ENCODE data around the gene NTNG1.

DNA sequence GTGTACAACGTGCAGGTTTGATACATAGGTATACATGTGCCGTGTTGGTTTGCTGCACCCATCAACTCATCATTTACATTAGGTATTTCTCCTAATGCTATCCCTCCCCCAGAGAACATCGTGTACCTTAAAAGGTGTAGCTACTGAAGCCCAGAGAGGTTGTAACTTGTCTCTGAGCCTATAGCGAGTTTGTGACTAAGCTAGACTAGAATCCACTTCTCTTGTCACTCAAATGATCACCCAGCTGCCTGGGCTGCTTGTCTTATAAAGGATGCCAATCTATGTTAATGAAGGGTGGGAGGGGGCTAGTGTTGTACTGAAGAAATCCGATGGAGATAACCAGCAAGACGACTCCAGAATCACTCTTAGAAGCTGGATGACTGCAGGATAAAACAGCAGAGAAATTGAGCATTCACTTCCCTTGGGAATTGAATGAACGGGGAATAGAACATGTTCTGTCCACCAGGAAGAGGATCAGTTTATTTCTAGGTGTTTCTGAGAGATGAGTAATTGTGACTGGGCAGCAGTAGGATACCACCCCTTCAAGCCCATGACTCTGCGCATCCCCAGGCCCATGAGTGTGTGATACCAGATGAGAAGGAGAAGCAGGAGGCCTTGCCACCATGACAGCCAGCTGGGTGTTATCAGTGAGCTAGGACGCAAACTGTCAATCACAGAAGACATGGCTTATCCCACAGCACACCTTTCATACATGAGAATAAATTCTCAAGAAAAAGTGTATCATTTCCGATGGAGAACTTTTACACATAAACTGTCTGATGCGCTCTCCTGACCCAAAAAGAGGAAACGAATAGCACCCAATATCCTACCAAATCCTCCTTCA lies 390.4 kb downstream of the NTNG1 start:
- TF ChIP-seq, protein P1, sequence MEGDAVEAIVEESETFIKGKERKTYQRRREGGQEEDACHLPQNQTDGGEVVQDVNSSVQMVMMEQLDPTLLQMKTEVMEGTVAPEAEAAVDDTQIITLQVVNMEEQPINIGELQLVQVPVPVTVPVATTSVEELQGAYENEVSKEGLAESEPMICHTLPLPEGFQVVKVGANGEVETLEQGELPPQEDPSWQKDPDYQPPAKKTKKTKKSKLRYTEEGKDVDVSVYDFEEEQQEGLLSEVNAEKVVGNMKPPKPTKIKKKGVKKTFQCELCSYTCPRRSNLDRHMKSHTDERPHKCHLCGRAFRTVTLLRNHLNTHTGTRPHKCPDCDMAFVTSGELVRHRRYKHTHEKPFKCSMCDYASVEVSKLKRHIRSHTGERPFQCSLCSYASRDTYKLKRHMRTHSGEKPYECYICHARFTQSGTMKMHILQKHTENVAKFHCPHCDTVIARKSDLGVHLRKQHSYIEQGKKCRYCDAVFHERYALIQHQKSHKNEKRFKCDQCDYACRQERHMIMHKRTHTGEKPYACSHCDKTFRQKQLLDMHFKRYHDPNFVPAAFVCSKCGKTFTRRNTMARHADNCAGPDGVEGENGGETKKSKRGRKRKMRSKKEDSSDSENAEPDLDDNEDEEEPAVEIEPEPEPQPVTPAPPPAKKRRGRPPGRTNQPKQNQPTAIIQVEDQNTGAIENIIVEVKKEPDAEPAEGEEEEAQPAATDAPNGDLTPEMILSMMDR (IDR thresholded peaks at IDR 0.05), result no peak
- TF ChIP-seq POLR2A (IDR thresholded peaks at IDR 0.05), result no peak

Measured in esophagus squamous epithelium (tissue), 4 donors.